Kidney epithelial cell (primary cell): ENCODE measurements around the gene MATCAP1. TPM values are rescaled to one million over a fixed set of nuclear protein-coding genes. Genes with fewer than 3 reads are reported as not detected.

ENCODE experiments used
- DNase-seq: peaks from one replicate; pipeline ENCODE4 v3.0.0-alpha.2; 2010; ENCODE audit warnings: low read depth
- H3K27me3 ChIP-seq: 2 replicates; pipeline ENCODE4 v1.6.0; 2011; ENCODE audit warnings: low read length; ENCODE audit not compliant: control insufficient read depth, insufficient read depth
- H3K36me3 ChIP-seq: 2 replicates; pipeline ENCODE4 v1.5.1; 2011; ENCODE audit warnings: low read length; ENCODE audit not compliant: control insufficient read depth, insufficient read depth
- H3K4me3 ChIP-seq: 2 replicates; pipeline ENCODE4 v1.5.1; 2011; ENCODE audit warnings: low read depth, mild to moderate bottlenecking, control low read depth, low read length
- CTCF ChIP-seq: IDR thresholded peaks from 2 replicates; pipeline ENCODE4 v1.5.1; 2011; ENCODE audit warnings: mild to moderate bottlenecking, moderate library complexity, low read length, control low read depth, inconsistent platforms; ENCODE audit not compliant: insufficient read depth, poor library complexity, severe bottlenecking
- total RNA-seq: library from RNA; depleted of rRNA; stranded (reverse); fragments of >200 nt; gene quantifications from 2 replicates; pipeline ENCODE4 v1.2.3, GENCODE V29; 2015

MATCAP1 gene
- total RNA-seq, 1 donor from 2014 or later = 10.8 TPM

- peak; percentile 37 for TF ChIP-seq CTCF
- peaks cover 47% of the 10 kb centered on the region for H3K27me3 ChIP-seq
- H3K36me3 ChIP-seq = no peaks in the 10 kb centered on the region
- DNase-seq = no peak
- peak overlapping the region; percentile 15 for H3K4me3 ChIP-seq
These were observed 28.2 kb downstream of the MATCAP1 start for GRCh38 chr16:67155295-67156142.

GRCh38 chr16:67154578-67155294, 29.0 kb downstream of the MATCAP1 start:
- Histone ChIP-seq H3K4me3 (peak overlapping the region; percentile 15), H3K36me3 (no peaks in the 10 kb centered on the region), H3K27me3 (peaks cover 55% of the 10 kb centered on the region)
- DNase-seq = no peak
- TF ChIP-seq CTCF = no peak

GRCh38 chr16:67151431-67152097, 32.2 kb downstream of the MATCAP1 start:
- TF ChIP-seq CTCF = no peak
- DNase-seq = no peak
- Histone ChIP-seq H3K36me3 (peaks cover 3% of the 10 kb centered on the region), H3K27me3 (peaks cover 50% of the 10 kb centered on the region), H3K4me3 (no peak overlapping the region)

GRCh38 chr16:67150833-67151396, 32.8 kb downstream of the MATCAP1 start, which contains the start of gene B3GNT9:
TSS of gene B3GNT9 (minus strand) at chr16:67150998. CDS start at chr16:67150485, 513 bp downstream.
- Histone ChIP-seq H3K27me3 (peaks cover 43% of the 10 kb centered on the region), H3K36me3 (peaks cover 4% of the 10 kb centered on the region), H3K4me3 (peak within 1 kb of the TSS; percentile 44)
- no peak for DNase-seq
- TF ChIP-seq CTCF = no peak

- DNase-seq = no peak
- Histone ChIP-seq H3K36me3 (peaks cover 4% of the 10 kb centered on the region), H3K4me3 (peak overlapping the region; percentile 44), H3K27me3 (peaks cover 37% of the 10 kb centered on the region)
- no peak for TF ChIP-seq CTCF
These were observed 33.5 kb downstream of the MATCAP1 start for GRCh38 chr16:67150047-67150832.
